GM18520 (cell line): Measurements from ENCODE around the gene SMARCC1.

Experiments used
- ATAC-seq: cut with Tn5 transposase; IDR thresholded peaks from one replicate; pipeline ENCODE4 v1.9.1; 2021; ENCODE audit not compliant: unreplicated experiment

SMARCC1 gene

GRCh38 chr3:47592066-47592795 is 189.5 kb downstream of the SMARCC1 start:
- no peak for ATAC-seq

GRCh38 chr3:47590216-47590615 is 191.5 kb downstream of the SMARCC1 start:
- no peak for ATAC-seq

- no peak for ATAC-seq
These were observed 193.1 kb downstream of the SMARCC1 start for GRCh38 chr3:47588587-47588986.

- no peak for ATAC-seq
These were observed 193.6 kb downstream of the SMARCC1 start for GRCh38 chr3:47588053-47588452.

- ATAC-seq = no peak
These were observed 194.9 kb downstream of the SMARCC1 start for GRCh38 chr3:47586746-47587145.

- ATAC-seq = no peak
These were observed 198.2 kb downstream of the SMARCC1 start for GRCh38 chr3:47583320-47584075.

- no peak for ATAC-seq
These were observed 199.9 kb downstream of the SMARCC1 start for GRCh38 chr3:47581835-47582234.

GRCh38 chr3:47581422-47581821 is 200.3 kb downstream of the SMARCC1 start:
- no peak for ATAC-seq

GRCh38 chr3:47580481-47580880 is 201.2 kb downstream of the SMARCC1 start:
- ATAC-seq = no peak

GRCh38 chr3:47579875-47580274 is 201.8 kb downstream of the SMARCC1 start:
- no peak for ATAC-seq

GRCh38 chr3:47578691-47579632 is 202.7 kb downstream of the SMARCC1 start, which contains the start of gene CSPG5:
TSS of gene CSPG5 (minus strand) at chr3:47578865. CDS start at chr3:47578693, 172 bp downstream.
- ATAC-seq = no peak

- no peak for ATAC-seq
These were observed 203.5 kb downstream of the SMARCC1 start for GRCh38 chr3:47578119-47578632.

GRCh38 chr3:47577583-47578118 is 204.0 kb downstream of the SMARCC1 start:
- no peak for ATAC-seq

- ATAC-seq = no peak
These were observed 208.2 kb downstream of the SMARCC1 start for GRCh38 chr3:47573190-47574172.

GRCh38 chr3:47571391-47572175 is 210.1 kb downstream of the SMARCC1 start:
- no peak for ATAC-seq

- no peak for ATAC-seq
These were observed 212.8 kb downstream of the SMARCC1 start for GRCh38 chr3:47568901-47569300.

GRCh38 chr3:47567149-47567548 is 214.5 kb downstream of the SMARCC1 start:
- ATAC-seq = no peak

GRCh38 chr3:47566667-47567066 is 215.0 kb downstream of the SMARCC1 start:
- no peak for ATAC-seq
